Neural cell (in vitro differentiated cells): ENCODE results near the gene LRGUK. TPM values are rescaled to one million over a fixed set of nuclear protein-coding genes. Genes with fewer than 3 reads are reported as not detected.

Experiments used
- H2AFZ ChIP-seq: fragments of 200-600, 300-800 bp; sonication (generic), shearing (Covaris generic); 2 replicates; pipeline ENCODE4 v1.6.0; 2014; ENCODE audit warnings: low read depth, mild to moderate bottlenecking, antibody characterized with exemption, low read length, moderate library complexity
- H3F3A ChIP-seq: fragments of 200-600 bp; shearing (Covaris generic); 2 replicates; pipeline ENCODE4 v1.6.1; 2016; ENCODE audit warnings: mild to moderate bottlenecking, moderate library complexity, mixed read lengths, antibody characterized with exemption, low read length; ENCODE audit not compliant: insufficient read depth, poor library complexity, severe bottlenecking
- H3K27ac ChIP-seq: fragments of 200-600, 300-800 bp; sonication (generic), shearing (Covaris generic); 2 replicates; pipeline ENCODE4 v1.5.1; 2014; ENCODE audit warnings: mild to moderate bottlenecking, low read length, moderate library complexity
- H3K27me3 ChIP-seq: fragments of 300-800, 200-600 bp; sonication (generic), shearing (Covaris generic); 2 replicates; pipeline ENCODE4 v1.6.0; 2014; ENCODE audit warnings: mild to moderate bottlenecking, low read depth, low read length, moderate library complexity; ENCODE audit not compliant: insufficient read depth
- H3K36me3 ChIP-seq: fragments of 300-800, 200-600 bp; sonication (generic), shearing (Covaris generic); 2 replicates; pipeline ENCODE4 v1.5.1; 2014; ENCODE audit warnings: mild to moderate bottlenecking, antibody characterized with exemption, low read length, moderate library complexity; ENCODE audit not compliant: insufficient read depth
- H3K4me2 ChIP-seq: fragments of 300-800, 200-600 bp; sonication (generic), shearing (Covaris generic); 2 replicates; pipeline ENCODE4 v1.6.0; 2014; ENCODE audit warnings: mild to moderate bottlenecking, low read length
- H3K4me3 ChIP-seq: fragments of 300-800, 200-600 bp; sonication (generic), shearing (Covaris generic); 2 replicates; pipeline ENCODE4 v1.5.1; 2014; ENCODE audit warnings: mild to moderate bottlenecking, low read length, moderate library complexity
- H3K79me2 ChIP-seq: fragments of 200-600 bp; shearing (Covaris generic); replicated peaks from 2 replicates; pipeline ENCODE4 v1.6.0; 2014; ENCODE audit warnings: mild to moderate bottlenecking, low read length, moderate library complexity; ENCODE audit not compliant: insufficient read depth
- H3K9ac ChIP-seq: fragments of 300-800, 200-600 bp; sonication (generic), shearing (Covaris generic); 2 replicates; pipeline ENCODE4 v1.6.1; 2016; ENCODE audit warnings: mild to moderate bottlenecking, low read length, mixed read lengths
- H3K9me2 ChIP-seq: fragments of 200-600 bp; shearing (Covaris generic); 2 replicates; pipeline ENCODE4 v1.6.1; 2016; ENCODE audit warnings: mild to moderate bottlenecking, low read length, mixed read lengths; ENCODE audit not compliant: insufficient read depth
- H3K9me3 ChIP-seq: fragments of 200-600, 300-800 bp; sonication (generic), shearing (Covaris generic); 2 replicates; pipeline ENCODE4 v1.6.1; 2016; ENCODE audit warnings: mild to moderate bottlenecking, mixed run types, low read length, moderate library complexity, mixed read lengths
- H4K20me1 ChIP-seq: fragments of 200-600 bp; shearing (Covaris generic); 2 replicates; pipeline ENCODE4 v1.6.1; 2016; ENCODE audit warnings: mild to moderate bottlenecking, mixed run types; ENCODE audit not compliant: insufficient read depth
- EZH2 ChIP-seq: fragments of 200-600, 300-800 bp; shearing (Covaris generic), sonication (generic); IDR thresholded peaks from 2 replicates; pipeline ENCODE4 v1.6.1; 2014; ENCODE audit warnings: antibody characterized with exemption, low read length, borderline replicate concordance, mild to moderate bottlenecking; ENCODE audit not compliant: insufficient read depth, poor library complexity, severe bottlenecking
- MXI1 ChIP-seq: fragments of 450-650 bp; conservative IDR thresholded peaks from 2 replicates; pipeline ENCODE4 v1.6.1; 2014; ENCODE audit warnings: antibody characterized with exemption, mild to moderate bottlenecking; ENCODE audit not compliant: poor library complexity, severe bottlenecking
- polyA plus RNA-seq: library from polyadenylated mRNA; depleted of rRNA; stranded (reverse); fragments of >200 nt; gene quantifications from 2 replicates; pipeline ENCODE4 v1.2.3, GENCODE V29; 2014
- TF ChIP-seq, protein P1 (sequence below): IDR thresholded peaks from 2 replicates; pipeline ENCODE4 v1.6.1; 2012; ENCODE audit warnings: borderline replicate concordance
- TF ChIP-seq, protein P2 (sequence below): fragments of 450-650 bp; IDR thresholded peaks from 2 replicates; pipeline ENCODE4 v1.5.1; 2014; ENCODE audit warnings: antibody characterized with exemption, mild to moderate bottlenecking, moderate library complexity; ENCODE audit not compliant: poor library complexity, severe bottlenecking

The LRGUK gene
- polyA plus RNA-seq, 1 donor from 2014 or later, result 4.9 TPM

DNA sequence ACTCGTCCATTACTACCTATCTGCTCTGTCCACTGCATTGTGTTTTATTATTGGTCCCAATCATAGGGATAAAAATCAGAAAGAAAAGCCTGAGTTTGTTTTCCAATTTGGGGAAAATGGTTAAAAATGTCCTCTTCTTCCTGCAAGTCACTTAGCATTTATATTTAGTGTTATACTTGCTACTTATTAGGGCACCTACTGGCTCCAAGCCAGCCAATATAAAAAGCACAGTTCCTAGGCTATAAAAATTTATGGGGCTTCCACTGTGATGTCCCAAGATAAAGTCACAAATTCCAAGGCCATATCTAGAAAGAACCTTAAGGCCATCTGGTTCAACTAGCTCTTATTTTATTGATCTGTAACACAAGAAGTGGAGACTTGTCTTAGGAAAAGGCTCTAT, 186.4 kb downstream of the LRGUK start:
- Histone ChIP-seq H3F3A (no peaks in the 10 kb centered on the region), H3K79me2 (peaks cover 12% of the 10 kb centered on the region), H2AFZ (no peak overlapping the region), H3K4me3 (no peak overlapping the region), H4K20me1 (no peaks in the 10 kb centered on the region), H3K36me3 (no peaks in the 10 kb centered on the region), H3K27ac (no peak overlapping the region), H3K4me2 (no peak overlapping the region), H3K9me2 (no peaks in the 10 kb centered on the region), H3K27me3 (no peaks in the 10 kb centered on the region), H3K9me3 (no peaks in the 10 kb centered on the region), H3K9ac (no peak overlapping the region)
- TF ChIP-seq, protein P1, sequence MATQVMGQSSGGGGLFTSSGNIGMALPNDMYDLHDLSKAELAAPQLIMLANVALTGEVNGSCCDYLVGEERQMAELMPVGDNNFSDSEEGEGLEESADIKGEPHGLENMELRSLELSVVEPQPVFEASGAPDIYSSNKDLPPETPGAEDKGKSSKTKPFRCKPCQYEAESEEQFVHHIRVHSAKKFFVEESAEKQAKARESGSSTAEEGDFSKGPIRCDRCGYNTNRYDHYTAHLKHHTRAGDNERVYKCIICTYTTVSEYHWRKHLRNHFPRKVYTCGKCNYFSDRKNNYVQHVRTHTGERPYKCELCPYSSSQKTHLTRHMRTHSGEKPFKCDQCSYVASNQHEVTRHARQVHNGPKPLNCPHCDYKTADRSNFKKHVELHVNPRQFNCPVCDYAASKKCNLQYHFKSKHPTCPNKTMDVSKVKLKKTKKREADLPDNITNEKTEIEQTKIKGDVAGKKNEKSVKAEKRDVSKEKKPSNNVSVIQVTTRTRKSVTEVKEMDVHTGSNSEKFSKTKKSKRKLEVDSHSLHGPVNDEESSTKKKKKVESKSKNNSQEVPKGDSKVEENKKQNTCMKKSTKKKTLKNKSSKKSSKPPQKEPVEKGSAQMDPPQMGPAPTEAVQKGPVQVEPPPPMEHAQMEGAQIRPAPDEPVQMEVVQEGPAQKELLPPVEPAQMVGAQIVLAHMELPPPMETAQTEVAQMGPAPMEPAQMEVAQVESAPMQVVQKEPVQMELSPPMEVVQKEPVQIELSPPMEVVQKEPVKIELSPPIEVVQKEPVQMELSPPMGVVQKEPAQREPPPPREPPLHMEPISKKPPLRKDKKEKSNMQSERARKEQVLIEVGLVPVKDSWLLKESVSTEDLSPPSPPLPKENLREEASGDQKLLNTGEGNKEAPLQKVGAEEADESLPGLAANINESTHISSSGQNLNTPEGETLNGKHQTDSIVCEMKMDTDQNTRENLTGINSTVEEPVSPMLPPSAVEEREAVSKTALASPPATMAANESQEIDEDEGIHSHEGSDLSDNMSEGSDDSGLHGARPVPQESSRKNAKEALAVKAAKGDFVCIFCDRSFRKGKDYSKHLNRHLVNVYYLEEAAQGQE, result no peak
- TF ChIP-seq EZH2 (no peak), MXI1 (no peak)
- TF ChIP-seq, protein P2, sequence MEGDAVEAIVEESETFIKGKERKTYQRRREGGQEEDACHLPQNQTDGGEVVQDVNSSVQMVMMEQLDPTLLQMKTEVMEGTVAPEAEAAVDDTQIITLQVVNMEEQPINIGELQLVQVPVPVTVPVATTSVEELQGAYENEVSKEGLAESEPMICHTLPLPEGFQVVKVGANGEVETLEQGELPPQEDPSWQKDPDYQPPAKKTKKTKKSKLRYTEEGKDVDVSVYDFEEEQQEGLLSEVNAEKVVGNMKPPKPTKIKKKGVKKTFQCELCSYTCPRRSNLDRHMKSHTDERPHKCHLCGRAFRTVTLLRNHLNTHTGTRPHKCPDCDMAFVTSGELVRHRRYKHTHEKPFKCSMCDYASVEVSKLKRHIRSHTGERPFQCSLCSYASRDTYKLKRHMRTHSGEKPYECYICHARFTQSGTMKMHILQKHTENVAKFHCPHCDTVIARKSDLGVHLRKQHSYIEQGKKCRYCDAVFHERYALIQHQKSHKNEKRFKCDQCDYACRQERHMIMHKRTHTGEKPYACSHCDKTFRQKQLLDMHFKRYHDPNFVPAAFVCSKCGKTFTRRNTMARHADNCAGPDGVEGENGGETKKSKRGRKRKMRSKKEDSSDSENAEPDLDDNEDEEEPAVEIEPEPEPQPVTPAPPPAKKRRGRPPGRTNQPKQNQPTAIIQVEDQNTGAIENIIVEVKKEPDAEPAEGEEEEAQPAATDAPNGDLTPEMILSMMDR, result no peak

Other genes with a start within 250 kb of the LRGUK start
- 27.3 and 30.1 TPM in 2 replicates for gene SLC35B4, start 189.6 kb downstream of the LRGUK start, polyA plus RNA-seq